ENCODE data around the gene CCNF.

DNA sequence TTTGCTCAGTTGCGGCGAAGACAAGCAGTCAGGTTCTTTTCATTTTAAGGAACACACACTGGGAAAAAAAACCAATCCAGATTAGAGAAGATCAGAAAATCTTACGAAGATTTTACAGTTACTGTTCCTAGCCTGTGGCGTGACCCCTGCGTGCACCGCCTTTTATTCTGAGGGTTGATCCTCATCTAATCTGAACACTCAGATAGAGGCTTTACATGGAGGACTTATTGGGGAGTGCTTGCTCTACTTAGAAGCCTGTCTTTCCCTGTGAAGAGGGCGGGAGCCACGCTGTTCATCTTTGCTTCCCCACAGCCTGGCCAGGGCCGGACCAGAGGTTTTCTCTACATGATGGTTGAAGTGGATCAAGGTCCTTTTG, 47.1 kb downstream of the CCNF start:
- no peak for TF ChIP-seq PHF8 (IDR thresholded peaks at IDR 0.05; ENCODE audit: borderline replicate concordance, low read depth)
- TF ChIP-seq, protein P1, sequence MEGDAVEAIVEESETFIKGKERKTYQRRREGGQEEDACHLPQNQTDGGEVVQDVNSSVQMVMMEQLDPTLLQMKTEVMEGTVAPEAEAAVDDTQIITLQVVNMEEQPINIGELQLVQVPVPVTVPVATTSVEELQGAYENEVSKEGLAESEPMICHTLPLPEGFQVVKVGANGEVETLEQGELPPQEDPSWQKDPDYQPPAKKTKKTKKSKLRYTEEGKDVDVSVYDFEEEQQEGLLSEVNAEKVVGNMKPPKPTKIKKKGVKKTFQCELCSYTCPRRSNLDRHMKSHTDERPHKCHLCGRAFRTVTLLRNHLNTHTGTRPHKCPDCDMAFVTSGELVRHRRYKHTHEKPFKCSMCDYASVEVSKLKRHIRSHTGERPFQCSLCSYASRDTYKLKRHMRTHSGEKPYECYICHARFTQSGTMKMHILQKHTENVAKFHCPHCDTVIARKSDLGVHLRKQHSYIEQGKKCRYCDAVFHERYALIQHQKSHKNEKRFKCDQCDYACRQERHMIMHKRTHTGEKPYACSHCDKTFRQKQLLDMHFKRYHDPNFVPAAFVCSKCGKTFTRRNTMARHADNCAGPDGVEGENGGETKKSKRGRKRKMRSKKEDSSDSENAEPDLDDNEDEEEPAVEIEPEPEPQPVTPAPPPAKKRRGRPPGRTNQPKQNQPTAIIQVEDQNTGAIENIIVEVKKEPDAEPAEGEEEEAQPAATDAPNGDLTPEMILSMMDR (IDR thresholded peaks at IDR 0.05) = no peak
- TF ChIP-seq KDM1A (IDR thresholded peaks at IDR 0.05; ENCODE audit: low read depth) = no peak
- TF ChIP-seq ZFP36 (IDR thresholded peaks at IDR 0.05; ENCODE audit: borderline replicate concordance, partially characterized antibody) = no peak
- TF ChIP-seq CEBPB (IDR thresholded peaks at IDR 0.05) = no peak
- TF ChIP-seq MAX (IDR thresholded peaks at IDR 0.05) = no peak
- no peak for TF ChIP-seq POLR2A (IDR thresholded peaks at IDR 0.05; ENCODE audit: low read length)
- no peak for TF ChIP-seq NFE2L2 (conservative IDR thresholded peaks at IDR 0.05; ENCODE audit: low read length)
- TF ChIP-seq, protein P2, sequence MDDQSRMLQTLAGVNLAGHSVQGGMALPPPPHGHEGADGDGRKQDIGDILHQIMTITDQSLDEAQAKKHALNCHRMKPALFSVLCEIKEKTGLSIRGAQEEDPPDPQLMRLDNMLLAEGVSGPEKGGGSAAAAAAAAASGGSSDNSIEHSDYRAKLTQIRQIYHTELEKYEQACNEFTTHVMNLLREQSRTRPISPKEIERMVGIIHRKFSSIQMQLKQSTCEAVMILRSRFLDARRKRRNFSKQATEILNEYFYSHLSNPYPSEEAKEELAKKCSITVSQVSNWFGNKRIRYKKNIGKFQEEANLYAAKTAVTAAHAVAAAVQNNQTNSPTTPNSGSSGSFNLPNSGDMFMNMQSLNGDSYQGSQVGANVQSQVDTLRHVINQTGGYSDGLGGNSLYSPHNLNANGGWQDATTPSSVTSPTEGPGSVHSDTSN (IDR thresholded peaks at IDR 0.05) = no peak
- no peak for TF ChIP-seq RAD21 (conservative IDR thresholded peaks at IDR 0.05 in 1 of 2, IDR thresholded peaks at IDR 0.05 in 1 of 2)
- no peak for TF ChIP-seq RCOR1 (IDR thresholded peaks at IDR 0.05; ENCODE audit: low read depth, low read length)
- no peak for TF ChIP-seq EP300 (IDR thresholded peaks at IDR 0.05)
- TF ChIP-seq BHLHE40 (IDR thresholded peaks at IDR 0.05; ENCODE audit: low read depth, low read length) = no peak
- TF ChIP-seq CHD2 (IDR thresholded peaks at IDR 0.05; ENCODE audit: low read length, partially characterized antibody) = no peak
